ENCODE results near the gene ELFN2.

Gene ELFN2

GRCh38 chr22:37421468-37421877, 5.8 kb downstream of the ELFN2 start:
- Histone ChIP-seq H3K27ac (no peak overlapping the region), H3K36me3 (replicated peaks) (no peaks in the 10 kb centered on the region), H3K4me3 (ENCODE audit: low read depth, low read length) (no peak overlapping the region), H3K27me3 (replicated peaks) (peaks cover 7% of the 10 kb centered on the region)
- no peak for TF ChIP-seq CTCF (IDR thresholded peaks at IDR 0.05; ENCODE audit: low read depth, low read length, missing control alignments)
- DNase-seq: no peak
- in situ Hi-C loops (cut with HindIII; ENCODE audit: low pct_ligation_motif_present, low sequenced_read_pairs): no loop called here

GRCh38 chr22:37420686-37421467, 6.4 kb downstream of the ELFN2 start:
- Histone ChIP-seq H3K4me3 (ENCODE audit: low read depth, low read length) (peak overlapping the region; percentile 41), H3K36me3 (replicated peaks) (no peaks in the 10 kb centered on the region), H3K27me3 (replicated peaks) (peaks cover 3% of the 10 kb centered on the region), H3K27ac (no peak overlapping the region)
- no peak for DNase-seq
- in situ Hi-C loops (cut with HindIII; ENCODE audit: low pct_ligation_motif_present, low sequenced_read_pairs): no loop called here
- TF ChIP-seq CTCF (IDR thresholded peaks at IDR 0.05; ENCODE audit: low read depth, low read length, missing control alignments): peak; percentile 12

- DNase-seq: no peak
- in situ Hi-C loops (cut with HindIII; ENCODE audit: low pct_ligation_motif_present, low sequenced_read_pairs): no loop called here
- H3K4me3 ChIP-seq (ENCODE audit: low read depth, low read length): peak overlapping the region; percentile 41
- no peak overlapping the region for H3K27ac ChIP-seq
- H3K27me3 ChIP-seq (replicated peaks): peaks cover 3% of the 10 kb centered on the region
- no peak for TF ChIP-seq CTCF (IDR thresholded peaks at IDR 0.05; ENCODE audit: low read depth, low read length, missing control alignments)
- no peaks in the 10 kb centered on the region for H3K36me3 ChIP-seq (replicated peaks)
Measured at GRCh38 chr22:37419969-37420685, 7.2 kb downstream of the ELFN2 start.

- Histone ChIP-seq H3K4me3 (ENCODE audit: low read depth, low read length) (peak overlapping the region; percentile 41), H3K27ac (no peak overlapping the region), H3K36me3 (replicated peaks) (no peaks in the 10 kb centered on the region), H3K27me3 (replicated peaks) (peaks cover 3% of the 10 kb centered on the region)
- no peak for TF ChIP-seq CTCF (IDR thresholded peaks at IDR 0.05; ENCODE audit: low read depth, low read length, missing control alignments)
- DNase-seq: no peak
- in situ Hi-C loops (cut with HindIII; ENCODE audit: low pct_ligation_motif_present, low sequenced_read_pairs): no loop called here
Measured at GRCh38 chr22:37419370-37419968, 7.8 kb downstream of the ELFN2 start.

GRCh38 chr22:37418627-37419369, 8.5 kb downstream of the ELFN2 start:
- Histone ChIP-seq H3K36me3 (replicated peaks) (no peaks in the 10 kb centered on the region), H3K27me3 (replicated peaks) (peaks cover 3% of the 10 kb centered on the region), H3K4me3 (ENCODE audit: low read depth, low read length) (no peak overlapping the region), H3K27ac (no peak overlapping the region)
- no peak for DNase-seq
- in situ Hi-C loops (cut with HindIII; ENCODE audit: low pct_ligation_motif_present, low sequenced_read_pairs): no loop called here
- no peak for TF ChIP-seq CTCF (IDR thresholded peaks at IDR 0.05; ENCODE audit: low read depth, low read length, missing control alignments)

Measured in brain microvascular endothelial cell (primary cell).